Rectal smooth muscle tissue (tissue), 1 donor: ENCODE data around the gene E2F2.
A peak's percentile ranks its signal among the peaks of the same experiment; 100 is the strongest.
"Not testable (repeated sequence)": the region's sequence is repeated elsewhere in the genome, so short reads cannot be mapped to it uniquely, and the experiment has no call there.

ENCODE experiments used
- H3K27ac ChIP-seq: one replicate; pipeline ENCODE4 v1.7.0; 2013; ENCODE audit warnings: low read depth, low read length, inconsistent platforms
- H3K27me3 ChIP-seq: one replicate; pipeline ENCODE4 v1.7.0; 2013; ENCODE audit warnings: low read length; ENCODE audit not compliant: control insufficient read depth, insufficient read depth
- H3K36me3 ChIP-seq: one replicate; pipeline ENCODE4 v1.7.0; 2013; ENCODE audit warnings: low read length; ENCODE audit not compliant: control insufficient read depth, insufficient read depth
- H3K4me1 ChIP-seq: one replicate; pipeline ENCODE4 v1.7.0; 2013; ENCODE audit warnings: low read length; ENCODE audit not compliant: control insufficient read depth, insufficient read depth
- H3K4me3 ChIP-seq: one replicate; pipeline ENCODE4 v1.7.0; 2013; ENCODE audit warnings: low read length
- H3K9ac ChIP-seq: one replicate; pipeline ENCODE4 v1.7.0; 2013; ENCODE audit warnings: low read length

E2F2 gene

GRCh38 chr1:23553231-23554126 lies 22.4 kb upstream of the E2F2 start:
- no peak overlapping the region for H3K9ac ChIP-seq
- no peaks in the 10 kb centered on the region for H3K27me3 ChIP-seq
- H3K27ac ChIP-seq = peak overlapping the region; percentile 81
- H3K36me3 ChIP-seq = no peaks in the 10 kb centered on the region
- H3K4me1 ChIP-seq = peaks cover 4% of the 10 kb centered on the region
- peak overlapping the region; percentile 62 for H3K4me3 ChIP-seq

- H3K4me1 ChIP-seq = peaks cover 4% of the 10 kb centered on the region
- H3K27ac ChIP-seq = no peak overlapping the region
- no peak overlapping the region for H3K9ac ChIP-seq
- H3K36me3 ChIP-seq = no peaks in the 10 kb centered on the region
- no peak overlapping the region for H3K4me3 ChIP-seq
- no peaks in the 10 kb centered on the region for H3K27me3 ChIP-seq
These were observed 20.8 kb upstream of the E2F2 start for GRCh38 chr1:23551849-23552248.

- Histone ChIP-seq H3K27me3 (no peaks in the 10 kb centered on the region), H3K4me1 (peaks cover 2% of the 10 kb centered on the region), H3K36me3 (no peaks in the 10 kb centered on the region), H3K4me3 (no peak overlapping the region), H3K9ac (no peak overlapping the region), H3K27ac (no peak overlapping the region)
These were observed 17.7 kb upstream of the E2F2 start for GRCh38 chr1:23548704-23549143.

- Histone ChIP-seq H3K36me3 (no peaks in the 10 kb centered on the region), H3K4me3 (peak overlapping the region; percentile 10), H3K27ac (no peak overlapping the region), H3K4me1 (no peaks in the 10 kb centered on the region), H3K27me3 (no peaks in the 10 kb centered on the region), H3K9ac (no peak overlapping the region)
These were observed 16.0 kb upstream of the E2F2 start for GRCh38 chr1:23546897-23547584.

- no peaks in the 10 kb centered on the region for H3K27me3 ChIP-seq
- H3K36me3 ChIP-seq = no peaks in the 10 kb centered on the region
- no peak overlapping the region for H3K27ac ChIP-seq
- H3K9ac ChIP-seq = no peak overlapping the region
- H3K4me1 ChIP-seq = no peaks in the 10 kb centered on the region
- no peak overlapping the region for H3K4me3 ChIP-seq
These were observed 14.8 kb upstream of the E2F2 start for GRCh38 chr1:23545851-23546250.

- no peaks in the 10 kb centered on the region for H3K36me3 ChIP-seq
- no peak overlapping the region for H3K27ac ChIP-seq
- H3K4me3 ChIP-seq = no peak overlapping the region
- H3K9ac ChIP-seq = no peak overlapping the region
- peaks cover under 1% of the 10 kb centered on the region for H3K4me1 ChIP-seq
- no peaks in the 10 kb centered on the region for H3K27me3 ChIP-seq
These were observed 13.7 kb upstream of the E2F2 start for GRCh38 chr1:23544444-23545389.

- Histone ChIP-seq H3K9ac (no peak overlapping the region), H3K4me1 (peaks cover 2% of the 10 kb centered on the region), H3K27me3 (no peaks in the 10 kb centered on the region), H3K4me3 (no peak overlapping the region), H3K27ac (no peak overlapping the region), H3K36me3 (no peaks in the 10 kb centered on the region)
These were observed 12.8 kb upstream of the E2F2 start for GRCh38 chr1:23543707-23544443.

GRCh38 chr1:23542940-23543339 lies 11.9 kb upstream of the E2F2 start:
- H3K27me3 ChIP-seq, H3K4me1 ChIP-seq, H3K27ac ChIP-seq, H3K9ac ChIP-seq, H3K4me3 ChIP-seq, H3K36me3 ChIP-seq: not testable (repeated sequence)

GRCh38 chr1:23539698-23540266 lies 8.7 kb upstream of the E2F2 start:
- no peak overlapping the region for H3K27ac ChIP-seq
- no peak overlapping the region for H3K9ac ChIP-seq
- H3K4me1 ChIP-seq = peaks cover 2% of the 10 kb centered on the region
- no peaks in the 10 kb centered on the region for H3K36me3 ChIP-seq
- no peak overlapping the region for H3K4me3 ChIP-seq
- H3K27me3 ChIP-seq = no peaks in the 10 kb centered on the region

GRCh38 chr1:23537296-23537973 lies 6.4 kb upstream of the E2F2 start:
- no peak overlapping the region for H3K4me3 ChIP-seq
- H3K36me3 ChIP-seq = no peaks in the 10 kb centered on the region
- H3K27me3 ChIP-seq = no peaks in the 10 kb centered on the region
- peaks cover 2% of the 10 kb centered on the region for H3K4me1 ChIP-seq
- no peak overlapping the region for H3K9ac ChIP-seq
- no peak overlapping the region for H3K27ac ChIP-seq
